Vagina (tissue), 2 donors: ENCODE measurements around the gene PLD6.

Source experiments
- POLR2AphosphoS5 ChIP-seq, 2 donors: sonication (generic); formaldehyde crosslinking; IDR thresholded peaks; one replicate each; pipeline ENCODE4 v1.9.0; 2017; ENCODE audit warnings: antibody characterized with exemption in 2 of 2, mild to moderate bottlenecking in 2 of 2, low read depth in 1 of 2; ENCODE audit not compliant: insufficient read depth in 1 of 2
- TF ChIP-seq, protein P1 (sequence below), 3 experiments: fragments of 450-650 bp in 2 of 3; fragments of 200-600 bp in 1 of 3; sonication (generic) in 1 of 3; IDR thresholded peaks; one replicate each; pipeline ENCODE4 v1.5.1; 2017 to 2019; ENCODE audit warnings: antibody characterized with exemption in 3 of 3, mild to moderate bottlenecking in 2 of 3, moderate library complexity in 2 of 3

DNA sequence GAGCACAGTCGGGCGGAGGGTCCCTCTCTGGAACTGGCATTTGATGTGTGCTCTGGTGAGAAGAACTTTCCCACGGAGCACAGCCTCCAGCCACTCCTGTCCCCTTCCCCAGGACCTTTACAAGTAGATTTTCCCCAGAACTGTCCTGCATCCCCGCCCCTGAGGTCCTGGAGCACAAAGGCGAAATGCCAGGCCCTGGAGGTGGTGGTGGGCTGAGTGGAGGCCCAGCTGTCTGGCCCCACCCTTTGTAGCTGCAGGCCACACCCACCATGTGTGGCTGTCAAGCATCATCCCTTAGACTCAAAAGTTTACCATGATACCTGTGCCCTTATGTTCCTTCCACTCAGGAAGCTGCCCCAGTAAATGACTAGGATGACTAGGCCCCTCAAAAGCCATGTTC is 37.7 kb downstream of the PLD6 start:
- TF ChIP-seq, protein P1, sequence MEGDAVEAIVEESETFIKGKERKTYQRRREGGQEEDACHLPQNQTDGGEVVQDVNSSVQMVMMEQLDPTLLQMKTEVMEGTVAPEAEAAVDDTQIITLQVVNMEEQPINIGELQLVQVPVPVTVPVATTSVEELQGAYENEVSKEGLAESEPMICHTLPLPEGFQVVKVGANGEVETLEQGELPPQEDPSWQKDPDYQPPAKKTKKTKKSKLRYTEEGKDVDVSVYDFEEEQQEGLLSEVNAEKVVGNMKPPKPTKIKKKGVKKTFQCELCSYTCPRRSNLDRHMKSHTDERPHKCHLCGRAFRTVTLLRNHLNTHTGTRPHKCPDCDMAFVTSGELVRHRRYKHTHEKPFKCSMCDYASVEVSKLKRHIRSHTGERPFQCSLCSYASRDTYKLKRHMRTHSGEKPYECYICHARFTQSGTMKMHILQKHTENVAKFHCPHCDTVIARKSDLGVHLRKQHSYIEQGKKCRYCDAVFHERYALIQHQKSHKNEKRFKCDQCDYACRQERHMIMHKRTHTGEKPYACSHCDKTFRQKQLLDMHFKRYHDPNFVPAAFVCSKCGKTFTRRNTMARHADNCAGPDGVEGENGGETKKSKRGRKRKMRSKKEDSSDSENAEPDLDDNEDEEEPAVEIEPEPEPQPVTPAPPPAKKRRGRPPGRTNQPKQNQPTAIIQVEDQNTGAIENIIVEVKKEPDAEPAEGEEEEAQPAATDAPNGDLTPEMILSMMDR (IDR thresholded peaks at IDR 0.05): no peak
- TF ChIP-seq POLR2AphosphoS5 (IDR thresholded peaks at IDR 0.05; ENCODE audit: insufficient read depth in 1 of 2, low read depth in 1 of 2): no peak
